Measurements from ENCODE around the gene ATP5F1B.

Gene ATP5F1B

DNA sequence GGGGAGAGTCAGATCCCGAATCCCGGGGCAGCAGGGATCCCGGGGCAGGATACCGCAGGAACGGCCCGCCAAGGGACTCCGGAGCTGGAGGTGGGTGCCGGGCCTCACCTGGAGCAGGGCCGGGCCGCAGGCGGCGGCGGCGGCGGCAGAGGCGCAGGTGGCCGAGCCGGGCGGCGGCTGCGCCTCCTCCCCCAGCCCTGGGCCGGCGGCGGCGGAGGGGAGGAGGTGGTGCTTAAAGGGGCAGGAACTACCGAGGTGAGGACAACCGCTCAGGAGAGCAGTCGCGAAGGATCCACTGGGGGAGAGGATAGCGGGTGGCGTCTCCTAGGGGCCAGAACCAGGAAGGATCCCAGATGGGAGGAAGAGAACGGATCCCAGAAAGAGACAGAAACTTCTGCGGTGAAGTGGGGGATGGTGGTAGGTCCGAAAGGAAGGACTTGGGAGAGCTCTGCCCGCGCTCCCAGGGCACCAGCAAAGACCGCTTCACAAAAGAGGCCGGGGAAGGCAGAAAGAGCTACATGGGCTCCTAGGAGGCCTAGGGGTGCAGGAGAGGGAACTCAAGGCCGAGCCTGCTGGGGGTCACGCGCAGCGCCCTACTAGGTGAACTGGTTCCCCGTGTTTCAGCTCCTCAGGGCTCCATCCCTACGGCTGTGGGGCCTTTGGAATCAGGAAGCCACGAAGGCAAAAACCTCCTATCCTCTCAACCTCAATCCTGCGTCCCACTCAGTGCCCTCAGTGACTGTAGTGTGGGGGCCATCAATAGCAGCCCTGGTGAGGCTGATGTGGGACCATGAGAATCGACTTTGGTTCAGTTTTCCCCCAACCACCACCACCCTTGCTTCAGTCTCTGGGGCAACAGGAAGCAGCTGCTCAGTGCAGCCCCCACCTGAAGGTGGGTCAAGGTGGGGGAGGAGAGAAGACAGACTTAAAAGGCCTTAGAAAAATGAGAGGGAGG, 10.7 kb downstream of the ATP5F1B start:
- Mint-ChIP-seq H3K27ac (peak overlapping the region; percentile 94), H3K36me3 (ENCODE audit: low read depth) (peaks cover 44% of the 10 kb centered on the region), H3K4me1 (ENCODE audit: low read depth) (peaks cover 89% of the 10 kb centered on the region), H3K27me3 (no peaks in the 10 kb centered on the region), H3K9me3 (no peaks in the 10 kb centered on the region), H3K4me3 (peak overlapping the region; percentile 85)
- peak; percentile 76 for DNase-seq

DNA sequence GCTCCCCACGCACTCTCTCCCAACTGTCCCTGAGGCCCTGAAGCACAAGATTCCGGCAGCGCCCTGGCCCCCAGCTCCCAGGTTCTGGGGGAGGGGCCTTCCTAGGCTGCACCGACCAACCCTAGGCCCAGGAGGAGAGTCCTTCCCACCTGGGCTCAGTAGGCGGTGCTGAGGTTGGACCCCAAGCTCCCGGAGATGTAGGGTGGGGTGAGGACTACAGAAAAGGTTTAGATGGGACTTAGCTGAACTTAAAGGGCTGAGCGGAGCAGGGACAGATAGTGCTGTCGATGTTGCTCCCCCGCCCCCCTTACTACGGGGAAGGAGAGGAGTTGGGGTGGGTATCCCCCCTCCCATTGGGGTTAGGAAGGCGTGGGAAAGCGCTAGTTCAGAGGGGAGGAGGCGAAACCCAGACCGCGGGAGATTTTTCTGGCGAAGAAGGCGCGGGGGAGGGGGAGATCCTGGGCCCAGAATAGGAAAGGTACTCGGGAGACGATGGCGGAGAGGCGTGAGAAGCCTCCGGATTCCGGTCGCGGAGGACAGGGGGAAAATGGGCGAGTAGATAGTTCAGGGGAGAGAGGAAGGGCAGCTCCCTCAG, 11.4 kb downstream of the ATP5F1B start:
- Mint-ChIP-seq H3K9me3 (no peaks in the 10 kb centered on the region), H3K4me1 (ENCODE audit: low read depth) (peaks cover 85% of the 10 kb centered on the region), H3K27me3 (no peaks in the 10 kb centered on the region), H3K36me3 (ENCODE audit: low read depth) (peaks cover 39% of the 10 kb centered on the region), H3K27ac (peak overlapping the region; percentile 90), H3K4me3 (peak overlapping the region; percentile 85)
- DNase-seq, result peak; percentile 47

DNA sequence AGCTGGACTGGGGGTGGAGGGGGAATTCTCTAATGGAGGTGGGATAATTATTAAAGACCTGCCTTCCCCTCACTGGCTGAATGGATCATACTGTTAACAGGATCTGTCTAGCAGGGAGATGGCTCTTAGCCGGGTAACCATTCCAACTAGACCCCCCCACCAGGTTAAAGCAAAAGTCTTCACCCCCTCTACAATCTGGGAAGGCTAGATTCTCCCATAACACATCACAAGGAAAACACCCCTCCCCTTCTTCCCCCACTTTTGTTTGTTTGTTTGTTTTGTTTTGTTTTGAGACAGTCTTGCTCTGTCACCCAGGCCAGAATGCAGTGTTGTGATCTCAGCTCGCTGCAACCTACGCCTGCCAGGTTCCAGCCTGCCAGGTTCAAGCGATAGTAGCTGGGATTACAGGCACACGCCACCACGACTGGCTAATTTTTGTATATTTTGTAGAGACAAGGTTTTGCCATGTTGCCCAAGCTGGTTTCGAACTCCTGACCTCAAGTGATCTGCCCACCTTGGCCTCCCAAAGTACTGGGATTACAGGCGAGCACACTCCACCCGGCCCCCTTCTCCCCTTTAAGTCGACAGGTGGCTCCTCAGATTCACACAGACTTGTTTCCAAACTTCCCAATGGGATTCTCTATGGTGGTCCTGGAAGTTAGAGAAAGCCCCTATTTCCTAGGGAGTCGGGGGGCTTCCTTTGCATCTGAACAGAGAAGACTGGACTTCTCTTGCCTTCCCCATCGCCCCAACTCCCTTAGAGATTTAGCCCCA, 12.1 kb downstream of the ATP5F1B start:
- no peak for DNase-seq
- H3K27me3 Mint-ChIP-seq, result no peaks in the 10 kb centered on the region
- H3K4me3 Mint-ChIP-seq, result peak overlapping the region; percentile 85
- H3K4me1 Mint-ChIP-seq (ENCODE audit: low read depth), result peaks cover 84% of the 10 kb centered on the region
- peaks cover 39% of the 10 kb centered on the region for H3K36me3 Mint-ChIP-seq (ENCODE audit: low read depth)
- H3K9me3 Mint-ChIP-seq, result no peaks in the 10 kb centered on the region
- peak overlapping the region; percentile 90 for H3K27ac Mint-ChIP-seq

DNA sequence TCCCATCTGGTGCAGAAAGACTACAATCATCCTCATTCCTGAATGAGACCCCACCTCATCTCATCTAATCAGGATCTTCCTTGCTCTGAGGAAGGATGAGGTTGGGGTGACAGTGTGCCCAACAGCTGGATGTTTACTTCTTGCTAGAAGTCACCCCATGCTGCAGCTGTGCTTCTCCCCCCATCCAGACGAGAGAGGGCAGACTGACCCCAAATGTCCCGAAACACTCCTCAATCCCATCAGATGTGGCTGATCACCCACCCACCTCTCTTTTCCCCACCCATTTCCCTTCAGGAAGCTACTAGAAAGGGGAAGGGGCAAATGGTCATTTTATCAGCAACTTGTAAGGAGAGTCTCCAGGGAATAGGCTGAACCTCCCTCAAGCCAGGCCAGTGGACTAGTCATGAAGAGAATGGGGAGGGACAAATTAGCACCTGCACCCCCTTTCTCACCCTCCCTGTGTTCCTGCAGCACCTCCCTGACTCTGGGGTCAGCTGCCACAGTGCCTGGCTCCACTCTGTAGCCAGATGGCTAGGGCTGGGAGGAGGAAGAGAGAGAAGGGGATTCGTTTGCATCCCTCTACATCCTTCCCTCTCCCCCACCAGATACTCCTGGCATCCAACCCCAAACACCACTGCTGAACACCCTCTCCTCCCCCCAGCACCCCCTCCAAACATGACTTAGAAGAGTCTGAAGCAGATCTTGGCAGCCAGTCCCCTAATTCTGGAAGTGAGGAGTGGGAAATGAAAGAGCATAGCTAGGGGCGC, 12.9 kb downstream of the ATP5F1B start:
- no peak for DNase-seq
- peak overlapping the region; percentile 90 for H3K27ac Mint-ChIP-seq
- H3K4me1 Mint-ChIP-seq (ENCODE audit: low read depth), result peaks cover 84% of the 10 kb centered on the region
- peak overlapping the region; percentile 85 for H3K4me3 Mint-ChIP-seq
- H3K27me3 Mint-ChIP-seq, result no peaks in the 10 kb centered on the region
- no peaks in the 10 kb centered on the region for H3K9me3 Mint-ChIP-seq
- peaks cover 36% of the 10 kb centered on the region for H3K36me3 Mint-ChIP-seq (ENCODE audit: low read depth)

DNA sequence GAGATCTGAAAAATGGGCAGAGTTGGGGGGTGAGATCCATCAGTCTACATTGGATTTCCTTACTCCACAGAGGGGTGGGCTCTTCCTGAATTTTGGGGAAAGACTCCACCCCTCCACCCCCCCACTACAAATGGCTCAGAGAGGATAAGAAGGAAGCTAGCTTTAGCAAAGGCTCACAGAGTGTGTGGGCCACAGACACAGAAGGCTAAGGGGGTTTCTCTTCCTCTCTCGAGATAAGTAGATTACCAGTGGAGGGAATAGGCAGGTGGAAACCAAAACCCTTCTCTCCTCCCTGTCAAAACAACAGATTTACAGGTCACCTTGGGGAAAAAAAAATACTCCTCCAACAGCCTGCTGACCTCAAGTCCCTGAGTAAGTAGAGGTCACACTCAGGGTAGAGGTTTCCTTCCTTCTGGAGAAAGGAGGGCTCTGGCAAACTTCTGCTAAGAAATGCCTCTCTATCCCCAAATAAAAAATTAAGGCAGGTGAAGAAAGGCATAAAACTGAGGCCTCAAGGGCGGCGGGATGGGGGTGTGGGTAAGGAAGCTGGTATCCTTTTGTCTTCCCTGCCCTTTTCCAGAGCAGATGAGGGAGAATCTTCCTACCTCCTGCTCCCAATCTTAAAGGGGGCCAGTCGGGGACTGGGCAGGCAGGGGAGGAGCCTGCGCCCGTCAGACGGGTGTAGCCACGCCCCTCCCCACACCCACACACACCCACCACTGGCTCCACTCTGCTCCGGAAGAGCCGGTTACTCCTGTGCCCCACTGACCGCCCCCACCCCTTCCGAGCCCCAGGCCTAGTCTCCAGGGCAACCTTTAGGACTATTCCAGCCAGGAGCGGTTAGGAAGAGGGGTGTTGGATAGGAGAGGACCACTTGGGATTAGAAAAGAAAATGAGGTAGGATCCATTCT, 13.7 kb downstream of the ATP5F1B start:
- DNase-seq, result peak; percentile 73
- no peaks in the 10 kb centered on the region for H3K9me3 Mint-ChIP-seq
- H3K36me3 Mint-ChIP-seq (ENCODE audit: low read depth), result peaks cover 31% of the 10 kb centered on the region
- H3K27me3 Mint-ChIP-seq, result no peaks in the 10 kb centered on the region
- H3K4me3 Mint-ChIP-seq, result peak overlapping the region; percentile 95
- H3K27ac Mint-ChIP-seq, result peak overlapping the region; percentile 90
- peaks cover 80% of the 10 kb centered on the region for H3K4me1 Mint-ChIP-seq (ENCODE audit: low read depth)

DNA sequence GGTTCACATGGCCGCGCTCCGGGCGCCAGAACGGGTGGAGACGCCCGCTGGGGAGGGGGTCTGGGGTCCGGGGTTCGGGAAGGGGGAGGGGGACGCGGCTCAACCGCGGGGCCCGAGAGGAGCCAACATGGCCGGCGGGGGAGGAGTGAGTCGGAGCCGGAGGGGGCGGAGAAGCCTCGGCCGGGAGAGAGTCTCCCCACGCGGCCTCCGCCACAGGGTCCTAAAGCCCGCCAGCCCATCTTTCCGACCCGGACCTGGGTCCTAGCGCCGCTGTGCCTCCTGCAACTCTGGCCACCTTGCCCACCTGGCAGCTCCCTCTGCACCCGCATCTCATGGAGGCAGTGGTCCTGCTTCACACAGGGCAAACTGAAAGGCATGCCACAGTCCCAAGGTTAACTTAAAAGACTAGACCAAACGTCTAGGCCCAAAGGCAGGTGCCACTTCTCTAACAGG, 15.6 kb downstream of the ATP5F1B start, which contains the start of gene BAZ2A:
Gene BAZ2A (minus strand): TSS at position 147 of the 453 bp plus-strand sequence. CDS start 12,796 bp downstream, outside the sequence.
- H3K36me3 Mint-ChIP-seq (ENCODE audit: low read depth), result peaks cover 41% of the 10 kb centered on the region
- H3K27ac Mint-ChIP-seq, result peak within 1 kb of the TSS; percentile 90
- peaks cover 77% of the 10 kb centered on the region for H3K4me1 Mint-ChIP-seq (ENCODE audit: low read depth)
- no peaks in the 10 kb centered on the region for H3K27me3 Mint-ChIP-seq
- peak; percentile 88 for DNase-seq
- peak within 1 kb of the TSS; percentile 95 for H3K4me3 Mint-ChIP-seq
- no peaks in the 10 kb centered on the region for H3K9me3 Mint-ChIP-seq

DNA sequence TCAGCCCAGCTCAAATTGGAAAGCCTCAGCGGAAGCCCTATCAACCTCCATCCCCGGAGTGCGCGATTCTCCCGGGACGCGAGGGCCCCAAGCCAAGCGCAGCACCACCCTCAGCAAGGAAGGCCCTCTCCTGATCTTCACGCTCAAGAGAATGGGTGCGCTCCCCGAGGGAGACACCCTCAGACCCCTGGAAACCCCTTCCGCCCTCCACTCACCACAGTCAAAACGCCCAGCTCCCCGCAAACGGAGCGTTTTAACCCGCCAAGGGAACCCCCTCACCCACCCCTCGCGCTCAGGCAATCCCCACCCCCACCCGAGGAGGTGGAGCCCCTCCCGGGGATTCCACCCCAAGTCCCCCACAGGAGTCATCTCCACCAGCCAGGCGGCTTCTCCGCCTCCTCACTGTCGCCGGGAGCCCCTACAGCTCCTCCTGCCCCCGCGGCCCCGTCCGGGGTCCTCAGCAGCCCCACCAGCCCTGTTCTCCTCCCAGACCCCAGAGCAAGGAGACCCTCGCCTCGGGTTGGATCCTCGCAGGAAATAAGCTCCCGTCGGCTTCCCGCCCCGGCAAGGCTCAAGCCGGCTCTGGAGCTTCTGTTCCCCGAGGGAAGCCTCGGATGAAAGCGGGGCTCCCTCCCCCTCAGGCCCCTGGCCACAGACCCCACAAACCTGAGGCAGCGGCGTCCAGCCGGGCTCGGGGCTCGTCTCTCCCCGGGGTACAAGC, 16.2 kb downstream of the ATP5F1B start:
- peak overlapping the region; percentile 90 for H3K27ac Mint-ChIP-seq
- H3K36me3 Mint-ChIP-seq (ENCODE audit: low read depth), result peaks cover 42% of the 10 kb centered on the region
- H3K27me3 Mint-ChIP-seq, result no peaks in the 10 kb centered on the region

DNA sequence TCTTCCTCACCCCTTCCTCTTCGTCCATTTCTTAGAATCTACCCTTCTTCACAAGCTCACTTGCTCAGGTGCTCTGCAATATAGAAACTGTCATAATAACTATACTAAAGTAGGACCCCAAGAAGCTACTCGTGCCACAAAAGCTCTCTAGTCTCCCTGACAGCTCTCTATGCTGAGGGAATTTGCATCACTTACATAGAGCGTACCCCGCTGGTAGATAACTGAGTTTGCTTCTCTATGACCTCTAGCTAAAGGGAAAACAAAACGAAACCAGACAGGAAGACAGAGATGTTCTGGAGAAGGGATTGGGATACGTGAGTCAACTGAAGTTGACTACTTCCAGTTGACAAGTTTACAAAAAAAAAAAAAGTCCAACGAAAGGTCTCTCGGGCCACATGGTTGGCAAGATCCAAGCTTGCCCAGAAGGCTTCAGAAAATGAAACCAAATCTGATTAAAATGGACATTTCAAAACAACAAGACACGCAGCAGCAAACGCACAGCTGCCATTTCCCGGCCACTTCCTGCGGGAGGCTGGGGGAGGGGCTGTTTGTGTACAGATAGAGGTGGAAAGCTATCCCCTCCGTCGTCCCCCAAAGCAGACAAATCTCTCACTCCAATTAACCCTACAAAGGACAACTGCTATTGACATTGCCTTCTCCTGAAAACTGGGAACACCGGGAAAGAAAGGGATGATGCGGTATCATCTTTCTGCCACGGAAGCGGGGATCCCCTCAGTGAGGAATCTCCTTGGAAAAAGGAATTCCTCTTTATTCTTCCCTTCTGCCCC, 16.9 kb downstream of the ATP5F1B start:
- H3K36me3 Mint-ChIP-seq (ENCODE audit: low read depth), result peaks cover 45% of the 10 kb centered on the region
- H3K9me3 Mint-ChIP-seq, result no peaks in the 10 kb centered on the region
- H3K4me3 Mint-ChIP-seq, result peak overlapping the region; percentile 95
- peaks cover 75% of the 10 kb centered on the region for H3K4me1 Mint-ChIP-seq (ENCODE audit: low read depth)
- H3K27me3 Mint-ChIP-seq, result no peaks in the 10 kb centered on the region
- peak overlapping the region; percentile 90 for H3K27ac Mint-ChIP-seq
- peak; percentile 63 for DNase-seq

More for the DNA sequence above, 16.2 kb downstream of the ATP5F1B start:
- DNase-seq, result peak; percentile 67
- peak overlapping the region; percentile 95 for H3K4me3 Mint-ChIP-seq
- H3K4me1 Mint-ChIP-seq (ENCODE audit: low read depth), result peaks cover 75% of the 10 kb centered on the region
- H3K9me3 Mint-ChIP-seq, result no peaks in the 10 kb centered on the region

DNA sequence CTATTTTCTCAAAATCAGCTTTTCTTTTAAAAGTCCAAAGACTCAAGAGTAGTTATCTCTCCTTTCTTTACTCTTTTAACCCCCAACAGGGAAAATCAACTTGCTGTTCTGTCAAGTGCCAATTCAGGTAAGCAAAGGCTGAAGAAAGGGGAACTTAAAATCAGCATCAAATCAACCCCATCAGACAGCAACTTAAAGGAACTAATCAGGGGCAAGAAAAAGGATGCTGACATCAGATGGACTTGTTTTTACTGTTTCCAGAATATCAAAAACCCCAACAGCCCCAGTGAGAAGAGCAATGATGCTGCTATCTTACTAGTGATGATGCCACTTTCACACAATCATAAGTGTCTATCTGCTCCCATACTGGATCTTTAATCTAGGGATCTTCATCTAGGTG, 19.1 kb downstream of the ATP5F1B start:
- peaks cover 69% of the 10 kb centered on the region for H3K4me1 Mint-ChIP-seq (ENCODE audit: low read depth)
- no peak overlapping the region for H3K4me3 Mint-ChIP-seq
- peak overlapping the region; percentile 68 for H3K27ac Mint-ChIP-seq
- H3K9me3 Mint-ChIP-seq, result no peaks in the 10 kb centered on the region
- DNase-seq, result no peak
- no peaks in the 10 kb centered on the region for H3K27me3 Mint-ChIP-seq
- peaks cover 58% of the 10 kb centered on the region for H3K36me3 Mint-ChIP-seq (ENCODE audit: low read depth)

DNA sequence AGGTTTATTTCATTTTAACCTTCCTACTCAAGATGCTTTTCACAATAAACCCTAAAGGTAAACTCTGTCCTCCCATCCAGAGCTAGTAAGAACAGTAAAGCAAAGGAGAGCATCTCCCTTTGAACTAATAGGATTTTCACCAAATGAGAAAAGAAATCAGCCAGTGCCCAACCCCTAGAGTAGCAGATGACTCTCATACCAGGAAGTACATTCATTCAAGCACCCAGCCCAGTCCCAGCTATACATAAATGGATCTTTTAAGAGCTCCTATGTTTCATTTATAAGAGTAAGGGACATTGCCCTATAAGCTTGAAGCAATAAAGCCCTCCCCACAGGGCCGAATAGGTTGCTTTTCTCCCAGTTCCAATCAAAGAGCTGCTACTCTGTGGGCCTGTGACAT, 23.2 kb downstream of the ATP5F1B start:
- H3K27ac Mint-ChIP-seq, result peak overlapping the region; percentile 62
- H3K27me3 Mint-ChIP-seq, result no peaks in the 10 kb centered on the region
- no peak overlapping the region for H3K4me3 Mint-ChIP-seq
- H3K36me3 Mint-ChIP-seq (ENCODE audit: low read depth), result peaks cover 74% of the 10 kb centered on the region
- DNase-seq, result no peak
- H3K9me3 Mint-ChIP-seq, result no peaks in the 10 kb centered on the region
- peaks cover 63% of the 10 kb centered on the region for H3K4me1 Mint-ChIP-seq (ENCODE audit: low read depth)

DNA sequence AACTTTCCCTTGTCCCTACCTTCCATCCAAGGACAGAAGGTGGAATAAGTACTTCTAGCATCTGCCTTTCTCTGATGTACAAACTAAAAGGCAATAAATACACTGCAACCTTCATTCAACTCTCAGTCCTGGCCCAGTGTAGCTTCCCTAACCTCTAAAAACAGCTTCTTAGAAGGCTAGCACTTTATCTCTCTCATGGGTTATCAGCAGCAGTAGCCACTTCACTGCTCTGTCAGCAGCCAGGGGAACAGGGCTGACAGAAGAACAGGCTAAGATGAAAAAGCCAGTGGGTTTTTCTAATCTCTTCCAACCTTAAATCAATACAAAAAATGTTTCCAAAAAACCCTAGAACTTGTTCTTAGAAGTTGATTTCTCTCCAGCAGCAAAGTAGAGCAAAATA, 28.9 kb downstream of the ATP5F1B start:
- peak overlapping the region; percentile 52 for H3K27ac Mint-ChIP-seq
- no peak overlapping the region for H3K4me3 Mint-ChIP-seq
- H3K4me1 Mint-ChIP-seq (ENCODE audit: low read depth), result peaks cover 24% of the 10 kb centered on the region
- H3K27me3 Mint-ChIP-seq, result no peaks in the 10 kb centered on the region
- DNase-seq, result no peak
- no peaks in the 10 kb centered on the region for H3K9me3 Mint-ChIP-seq
- peaks cover 89% of the 10 kb centered on the region for H3K36me3 Mint-ChIP-seq (ENCODE audit: low read depth)

DNA sequence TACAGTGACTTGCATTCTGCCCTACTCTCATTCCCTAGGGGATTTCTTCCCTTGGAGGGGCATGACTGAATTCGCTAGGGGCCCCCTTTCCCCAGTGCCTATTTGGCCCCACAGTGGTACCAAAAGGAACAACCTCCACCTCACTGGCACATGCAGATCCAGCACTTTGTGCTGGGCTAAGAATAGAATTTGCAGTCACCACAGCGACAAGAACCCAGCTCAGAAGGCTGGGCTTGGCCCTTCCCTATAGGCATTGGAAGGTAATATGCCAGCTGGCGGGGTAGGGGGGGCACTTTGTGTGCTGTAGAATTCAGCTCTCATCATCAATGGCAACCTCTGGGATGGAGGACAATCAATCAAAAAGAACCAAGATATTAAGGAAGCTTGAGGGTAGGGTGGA, 29.5 kb downstream of the ATP5F1B start:
- H3K9me3 Mint-ChIP-seq, result no peaks in the 10 kb centered on the region
- peaks cover 21% of the 10 kb centered on the region for H3K4me1 Mint-ChIP-seq (ENCODE audit: low read depth)
- H3K27ac Mint-ChIP-seq, result peak overlapping the region; percentile 20
- peaks cover 93% of the 10 kb centered on the region for H3K36me3 Mint-ChIP-seq (ENCODE audit: low read depth)
- no peak for DNase-seq
- no peaks in the 10 kb centered on the region for H3K27me3 Mint-ChIP-seq
- no peak overlapping the region for H3K4me3 Mint-ChIP-seq

Data from activated T-cell treated with anti-CD3 and anti-CD28 coated beads, Interleukin-2, amount 50 U/mL, for 24 hours (primary cell).